C4-2B (cell line): ENCODE measurements around the gene MOSMO.

Source experiments
- H3K27ac ChIP-seq: fragments of 450-650 bp; 2 replicates; pipeline ENCODE4 v1.5.1; 2017
- CTCF ChIP-seq: fragments of 450-650 bp; conservative IDR thresholded peaks from 2 replicates; pipeline ENCODE4 v1.5.1; 2017; ENCODE audit warnings: mild to moderate bottlenecking
- ZFX ChIP-seq: fragments of 450-650 bp; IDR thresholded peaks from 2 replicates; pipeline ENCODE4 v1.6.1; 2017

MOSMO gene

GRCh38 chr16:21989751-21990150 lies 18.2 kb upstream of the MOSMO start:
- TF ChIP-seq CTCF (no peak), ZFX (no peak)
- H3K27ac ChIP-seq = no peak overlapping the region

GRCh38 chr16:21990381-21990944 lies 17.4 kb upstream of the MOSMO start:
- TF ChIP-seq CTCF (no peak), ZFX (no peak)
- H3K27ac ChIP-seq = no peak overlapping the region

GRCh38 chr16:21991621-21992020 lies 16.3 kb upstream of the MOSMO start:
- H3K27ac ChIP-seq = no peak overlapping the region
- TF ChIP-seq ZFX = no peak
- TF ChIP-seq CTCF = no peak

GRCh38 chr16:21994856-21995465 lies 12.9 kb upstream of the MOSMO start:
- no peak overlapping the region for H3K27ac ChIP-seq
- TF ChIP-seq ZFX (no peak), CTCF (no peak)

- TF ChIP-seq CTCF (no peak), ZFX (no peak)
- peak overlapping the region; percentile 47; the same call in 1 of the 2 replicates for H3K27ac ChIP-seq
Observed at GRCh38 chr16:21996923-21997696, 10.8 kb upstream of the MOSMO start.

GRCh38 chr16:21997697-21998480 lies 10.0 kb upstream of the MOSMO start:
- peak overlapping the region; percentile 47 for H3K27ac ChIP-seq
- TF ChIP-seq CTCF (no peak), ZFX (no peak)
